Neutrophil (primary cell): Measurements from ENCODE around the gene PDE8B.

Source experiments
- H3K27ac ChIP-seq: fragments of 200-600 bp; sonication (generic); 2 replicates; pipeline ENCODE4 v1.5.1; 2016; ENCODE audit warnings: mild to moderate bottlenecking, moderate library complexity
- H3K27me3 ChIP-seq: fragments of 200-600 bp; sonication (generic); 2 replicates; pipeline ENCODE4 v1.6.0; 2016; ENCODE audit warnings: mild to moderate bottlenecking
- H3K36me3 ChIP-seq: fragments of 200-600 bp; sonication (generic); 2 replicates; pipeline ENCODE4 v1.5.1; 2017
- H3K4me1 ChIP-seq, 2 experiments: fragments of 200-600 bp in 1 of 2; sonication (generic) in 1 of 2; 1 replicate in 1 of 2; 2 replicates in 1 of 2; pipeline versions ENCODE4 v1.5.1 to v1.6.1; 2013 to 2016; ENCODE audit warnings: low read depth in 1 of 2, low read length in 1 of 2, mild to moderate bottlenecking in 1 of 2, moderate library complexity in 1 of 2; ENCODE audit not compliant: control insufficient read depth in 1 of 2, insufficient read depth in 1 of 2
- H3K4me3 ChIP-seq, 2 experiments: fragments of 200-600 bp in 1 of 2; sonication (generic) in 1 of 2; 1 replicate in 1 of 2; 2 replicates in 1 of 2; pipeline ENCODE4 v1.5.1; 2013 to 2016; ENCODE audit warnings: low read depth in 1 of 2, low read length in 1 of 2, mild to moderate bottlenecking in 1 of 2, moderate library complexity in 1 of 2
- H3K9me3 ChIP-seq: fragments of 200-600 bp; sonication (generic); 2 replicates; pipeline ENCODE4 v1.5.1; 2016
- CTCF ChIP-seq: fragments of 200-600 bp; sonication (generic); IDR thresholded peaks from 2 replicates; pipeline ENCODE4 v1.5.1; 2016; ENCODE audit warnings: antibody characterized with exemption

PDE8B gene

GRCh38 chr5:77168161-77168878, 42.2 kb upstream of the PDE8B start:
- no peaks in the 10 kb centered on the region for H3K9me3 ChIP-seq
- H3K36me3 ChIP-seq, result no peaks in the 10 kb centered on the region
- TF ChIP-seq CTCF, result no peak
- H3K4me3 ChIP-seq, result no peak overlapping the region
- no peaks in the 10 kb centered on the region for H3K4me1 ChIP-seq
- H3K27ac ChIP-seq, result no peak overlapping the region
- H3K27me3 ChIP-seq, result peaks cover 33% of the 10 kb centered on the region

DNA sequence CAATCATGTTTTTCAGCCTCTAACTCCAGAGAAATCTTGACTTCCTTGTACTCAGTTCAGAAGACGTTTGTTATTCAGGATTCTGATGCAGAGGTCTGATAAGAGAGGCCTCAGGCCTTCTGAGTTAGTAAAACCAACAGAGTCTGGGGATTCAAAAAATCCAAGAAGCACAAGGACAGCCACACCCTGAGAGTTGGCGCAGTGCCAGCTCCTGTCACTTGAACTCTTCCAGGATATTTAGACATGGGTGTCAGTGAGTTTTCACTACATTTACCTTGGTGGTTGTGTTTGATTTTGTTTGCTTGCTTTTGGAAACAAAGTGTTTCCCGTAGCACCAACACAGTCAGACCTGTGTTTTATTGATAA, 41.6 kb upstream of the PDE8B start:
- no peak overlapping the region for H3K27ac ChIP-seq
- no peak for TF ChIP-seq CTCF
- no peaks in the 10 kb centered on the region for H3K36me3 ChIP-seq
- peaks cover 38% of the 10 kb centered on the region for H3K27me3 ChIP-seq
- H3K4me1 ChIP-seq, result no peaks in the 10 kb centered on the region
- H3K4me3 ChIP-seq, result no peak overlapping the region
- H3K9me3 ChIP-seq, result no peaks in the 10 kb centered on the region

GRCh38 chr5:77170196-77170890, 40.1 kb upstream of the PDE8B start:
- no peaks in the 10 kb centered on the region for H3K9me3 ChIP-seq
- H3K4me1 ChIP-seq, result no peaks in the 10 kb centered on the region
- no peak overlapping the region for H3K4me3 ChIP-seq
- TF ChIP-seq CTCF, result no peak
- H3K36me3 ChIP-seq, result no peaks in the 10 kb centered on the region
- no peak overlapping the region for H3K27ac ChIP-seq
- H3K27me3 ChIP-seq, result peaks cover 48% of the 10 kb centered on the region

GRCh38 chr5:77171141-77171910, 39.2 kb upstream of the PDE8B start:
- Histone ChIP-seq H3K27me3 (peaks cover 56% of the 10 kb centered on the region), H3K36me3 (no peaks in the 10 kb centered on the region), H3K9me3 (no peaks in the 10 kb centered on the region), H3K4me3 (no peak overlapping the region), H3K4me1 (no peaks in the 10 kb centered on the region), H3K27ac (no peak overlapping the region)
- TF ChIP-seq CTCF, result no peak

DNA sequence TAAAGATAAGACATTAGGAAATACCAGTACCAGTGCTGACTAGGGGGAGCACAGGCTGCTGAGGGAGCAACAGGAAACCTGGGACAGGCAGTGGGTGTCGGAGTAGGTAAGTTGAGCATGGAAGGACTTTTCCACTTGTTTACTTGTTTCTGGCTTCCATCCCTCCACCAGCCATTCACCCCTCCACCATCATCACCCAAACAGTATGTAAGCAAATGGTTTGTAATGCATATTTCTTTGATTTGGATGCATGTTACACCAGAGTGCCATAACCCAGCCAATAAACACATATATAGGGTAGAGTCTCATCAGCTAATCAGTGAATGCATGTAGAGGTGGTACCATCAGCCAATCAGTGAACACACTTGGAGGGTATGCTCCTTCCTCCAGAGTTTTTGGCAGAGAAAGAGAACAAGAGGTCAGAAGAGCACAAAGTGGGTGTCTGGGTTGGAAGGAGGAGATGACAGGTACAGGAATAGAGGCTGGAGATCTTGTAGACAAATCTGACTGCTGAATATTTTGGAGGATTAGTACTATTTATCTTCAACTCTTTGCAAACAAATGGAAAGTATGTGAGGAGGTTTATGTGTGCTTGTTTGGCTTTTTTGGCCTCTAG, 37.7 kb upstream of the PDE8B start:
- no peaks in the 10 kb centered on the region for H3K9me3 ChIP-seq
- peaks cover 70% of the 10 kb centered on the region for H3K27me3 ChIP-seq
- no peaks in the 10 kb centered on the region for H3K36me3 ChIP-seq
- H3K4me1 ChIP-seq, result no peaks in the 10 kb centered on the region
- H3K27ac ChIP-seq, result no peak overlapping the region
- TF ChIP-seq CTCF, result no peak
- no peak overlapping the region for H3K4me3 ChIP-seq
